Mammary epithelial cell (primary cell): ENCODE data around the gene REXO4.

Experiments
- EZH2 ChIP-seq: IDR thresholded peaks from 2 replicates; pipeline ENCODE4 v1.6.1; 2012; ENCODE audit warnings: low read length, inconsistent platforms, borderline replicate concordance
- TF ChIP-seq, protein P1 (sequence below), 2 donors: IDR thresholded peaks in 1 of 2; conservative IDR thresholded peaks in 1 of 2; 2 replicates each; pipeline ENCODE4 v1.5.1; 2011 to 2012; ENCODE audit warnings: inconsistent platforms in 2 of 2, low read length in 2 of 2, mild to moderate bottlenecking in 2 of 2, control low read depth in 1 of 2, low read depth in 1 of 2; ENCODE audit not compliant: insufficient read depth in 1 of 2; ENCODE audit errors: extremely low read depth in 1 of 2

DNA sequence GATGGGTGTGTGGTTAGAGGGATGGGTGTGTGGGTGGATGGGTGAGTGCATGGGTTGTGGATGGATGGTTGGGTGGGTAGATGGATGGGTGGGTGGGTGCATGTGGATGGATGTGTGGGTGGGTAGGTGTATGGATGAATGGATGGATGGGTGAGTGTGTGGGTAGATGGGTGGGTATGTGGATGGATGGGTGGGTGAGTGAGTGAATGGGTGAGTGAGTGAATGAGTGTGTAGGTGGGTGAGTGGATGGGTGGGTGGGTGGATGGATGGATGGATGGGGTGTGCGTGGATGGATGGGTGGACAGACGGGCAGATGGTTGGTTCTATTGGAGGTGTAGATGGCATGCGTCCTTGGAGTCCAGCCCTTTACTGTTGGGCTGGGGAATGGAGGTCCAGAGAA, 24.4 kb downstream of the REXO4 start:
- TF ChIP-seq, protein P1, sequence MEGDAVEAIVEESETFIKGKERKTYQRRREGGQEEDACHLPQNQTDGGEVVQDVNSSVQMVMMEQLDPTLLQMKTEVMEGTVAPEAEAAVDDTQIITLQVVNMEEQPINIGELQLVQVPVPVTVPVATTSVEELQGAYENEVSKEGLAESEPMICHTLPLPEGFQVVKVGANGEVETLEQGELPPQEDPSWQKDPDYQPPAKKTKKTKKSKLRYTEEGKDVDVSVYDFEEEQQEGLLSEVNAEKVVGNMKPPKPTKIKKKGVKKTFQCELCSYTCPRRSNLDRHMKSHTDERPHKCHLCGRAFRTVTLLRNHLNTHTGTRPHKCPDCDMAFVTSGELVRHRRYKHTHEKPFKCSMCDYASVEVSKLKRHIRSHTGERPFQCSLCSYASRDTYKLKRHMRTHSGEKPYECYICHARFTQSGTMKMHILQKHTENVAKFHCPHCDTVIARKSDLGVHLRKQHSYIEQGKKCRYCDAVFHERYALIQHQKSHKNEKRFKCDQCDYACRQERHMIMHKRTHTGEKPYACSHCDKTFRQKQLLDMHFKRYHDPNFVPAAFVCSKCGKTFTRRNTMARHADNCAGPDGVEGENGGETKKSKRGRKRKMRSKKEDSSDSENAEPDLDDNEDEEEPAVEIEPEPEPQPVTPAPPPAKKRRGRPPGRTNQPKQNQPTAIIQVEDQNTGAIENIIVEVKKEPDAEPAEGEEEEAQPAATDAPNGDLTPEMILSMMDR (conservative IDR thresholded peaks at IDR 0.05 in 1 of 2, IDR thresholded peaks at IDR 0.05 in 1 of 2; ENCODE audit: extremely low read depth in 1 of 2, insufficient read depth in 1 of 2, low read depth in 1 of 2, low read length in 2 of 2), result no peak
- TF ChIP-seq EZH2, result no peak
